HG02973 (cell line): ENCODE data around the gene ITGA7.

Source experiments
- ATAC-seq: cut with Tn5 transposase; IDR thresholded peaks from one replicate; pipeline ENCODE4 v1.9.1; 2021; ENCODE audit warnings: moderate library complexity; ENCODE audit not compliant: unreplicated experiment

The ITGA7 gene

GRCh38 chr12:55704824-55705718 is 2.6 kb downstream of the ITGA7 start:
- ATAC-seq: no peak

GRCh38 chr12:55703901-55704761 is 3.6 kb downstream of the ITGA7 start:
- ATAC-seq: no peak

GRCh38 chr12:55703288-55703687 is 4.4 kb downstream of the ITGA7 start:
- no peak for ATAC-seq

- no peak for ATAC-seq
These were observed 4.8 kb downstream of the ITGA7 start for GRCh38 chr12:55702861-55703260.

GRCh38 chr12:55700255-55701018 is 7.3 kb downstream of the ITGA7 start:
- ATAC-seq: no peak

GRCh38 chr12:55699471-55700055 is 8.1 kb downstream of the ITGA7 start:
- ATAC-seq: no peak

GRCh38 chr12:55698965-55699364 is 8.7 kb downstream of the ITGA7 start:
- ATAC-seq: no peak

- ATAC-seq: no peak
These were observed 9.3 kb downstream of the ITGA7 start for GRCh38 chr12:55698241-55698955.

- ATAC-seq: no peak
These were observed 10.0 kb downstream of the ITGA7 start for GRCh38 chr12:55697686-55698085.

- ATAC-seq: no peak
These were observed 10.8 kb downstream of the ITGA7 start for GRCh38 chr12:55696796-55697462.

GRCh38 chr12:55696141-55696540 is 11.6 kb downstream of the ITGA7 start:
- ATAC-seq: no peak

GRCh38 chr12:55695349-55695748 is 12.4 kb downstream of the ITGA7 start:
- ATAC-seq: no peak

- no peak for ATAC-seq
These were observed 13.1 kb downstream of the ITGA7 start for GRCh38 chr12:55694651-55695050.

GRCh38 chr12:55694188-55694515 is 13.6 kb downstream of the ITGA7 start:
- no peak for ATAC-seq

- ATAC-seq: no peak
These were observed 14.1 kb downstream of the ITGA7 start for GRCh38 chr12:55693323-55694187.

- ATAC-seq: no peak
These were observed 14.9 kb downstream of the ITGA7 start for GRCh38 chr12:55692631-55693322.

GRCh38 chr12:55688716-55689655 is 18.7 kb downstream of the ITGA7 start:
- ATAC-seq: no peak
